MCF 10A (cell line): ENCODE measurements around the gene ADAMTS6. TPM values are rescaled to one million over a fixed set of nuclear protein-coding genes. Genes with fewer than 3 reads are reported as not detected.

Experiments used
- BruUV-seq: library from RNA; stranded (reverse); fragments of 400-500 nt; replicated peaks from 2 replicates; lab custom pipeline; 2021; lab: Mats Ljungman, UMichigan
- CTCF ChIA-PET: fragments of 300-600 bp; sonication (Branson Sonifier 250); formaldehyde crosslinking; extraction: SDS; loops from one replicate; lab custom pipeline; 2021; ENCODE audit warnings: antibody characterized with exemption, inconsistent platforms; lab: Yijun Ruan, JAX
- POLR2A ChIA-PET: fragments of 300-600, 350-650 bp; sonication (Branson Sonifier 250); formaldehyde crosslinking; extraction: SDS; loops from one replicate; lab custom pipeline; 2020; ENCODE audit warnings: antibody characterized with exemption, inconsistent platforms; lab: Yijun Ruan, JAX
- DNase-seq: peaks from one replicate; pipeline ENCODE4 v3.0.0-alpha.2; 2018; ENCODE audit not compliant: unreplicated experiment
- H3K27ac Mint-ChIP-seq: one replicate; pipeline ENCODE4 v1.8.0; 2022; ENCODE audit warnings: mild to moderate bottlenecking, low read depth, mixed read lengths; ENCODE audit not compliant: unreplicated experiment
- H3K27me3 Mint-ChIP-seq: one replicate; pipeline ENCODE4 v1.8.0; 2022; ENCODE audit warnings: mixed read lengths; ENCODE audit not compliant: insufficient read depth, unreplicated experiment
- H3K36me3 Mint-ChIP-seq: one replicate; pipeline ENCODE4 v1.8.0; 2022; ENCODE audit warnings: mild to moderate bottlenecking, moderate library complexity, mixed read lengths; ENCODE audit not compliant: insufficient read depth, unreplicated experiment
- H3K4me1 Mint-ChIP-seq: one replicate; pipeline ENCODE4 v1.8.0; 2022; ENCODE audit warnings: mixed read lengths; ENCODE audit not compliant: insufficient read depth, unreplicated experiment
- H3K4me3 Mint-ChIP-seq: one replicate; pipeline ENCODE4 v1.8.0; 2022; ENCODE audit warnings: mild to moderate bottlenecking, moderate library complexity, mixed read lengths; ENCODE audit not compliant: unreplicated experiment
- H3K9me3 Mint-ChIP-seq: one replicate; pipeline ENCODE4 v1.8.0; 2022; ENCODE audit warnings: mixed read lengths; ENCODE audit not compliant: unreplicated experiment
- CTCF ChIP-seq: fragments of 200-600 bp; IDR thresholded peaks from one replicate; pipeline ENCODE4 v1.8.0; 2022; ENCODE audit warnings: antibody characterized with exemption, mild to moderate bottlenecking; ENCODE audit not compliant: unreplicated experiment
- intact Hi-C: fragments of 100-400 bp; cut with micrococcal nuclease; formaldehyde crosslinking; loops from 2 replicates; pipeline ENCODE4 v1.14.1; 2022
- total RNA-seq: library from RNA; stranded (reverse); gene quantifications from 2 replicates; pipeline ENCODE4 v1.2.3, GENCODE V29; 2022

Gene ADAMTS6
- total RNA-seq, 1 experiment from 2014 or later = 17.8 TPM

- Mint-ChIP-seq H3K4me1 (peaks cover 11% of the 10 kb centered on the region), H3K27me3 (no peaks in the 10 kb centered on the region), H3K9me3 (no peaks in the 10 kb centered on the region), H3K4me3 (no peak overlapping the region), H3K27ac (no peak overlapping the region), H3K36me3 (peaks cover 4% of the 10 kb centered on the region)
- BruUV-seq = no TSS peak
- DNase-seq = peak; percentile 14
- intact Hi-C loops = no loop called here
- TF ChIP-seq CTCF = no peak
- POLR2A ChIA-PET = interaction anchor here (0.6 kb wide), 1 partner anchor 1236 kb away, joined by 4 read pairs; no protein-coding TSS in a partner anchor
- CTCF ChIA-PET = interaction anchor here (0.5 to 1.0 kb wide), 4 partner anchors 9 to 305 kb away, joined by 3 to 4 read pairs (median 4); no protein-coding TSS in a partner anchor
These were observed 309.1 kb downstream of the ADAMTS6 start for GRCh38 chr5:65172486-65173129.

GRCh38 chr5:65171645-65172044 is 310.1 kb downstream of the ADAMTS6 start:
- peaks cover 11% of the 10 kb centered on the region for H3K4me1 Mint-ChIP-seq

GRCh38 chr5:65163698-65164097 is 318.0 kb downstream of the ADAMTS6 start:
- ChIA-PET POLR2A (no interaction called here), CTCF (no interaction called here)
- Mint-ChIP-seq H3K27ac (no peak overlapping the region), H3K4me1 (peaks cover 8% of the 10 kb centered on the region), H3K4me3 (no peak overlapping the region), H3K36me3 (no peaks in the 10 kb centered on the region), H3K27me3 (no peaks in the 10 kb centered on the region), H3K9me3 (no peaks in the 10 kb centered on the region)
- TF ChIP-seq CTCF = no peak
- DNase-seq = no peak
- BruUV-seq = no TSS peak
- intact Hi-C loops = no loop called here

More at GRCh38 chr5:65171645-65172044, 310.1 kb downstream of the ADAMTS6 start:
- no peak for DNase-seq
- Mint-ChIP-seq H3K36me3 (peaks cover 4% of the 10 kb centered on the region), H3K9me3 (no peaks in the 10 kb centered on the region), H3K27ac (no peak overlapping the region), H3K4me3 (no peak overlapping the region), H3K27me3 (no peaks in the 10 kb centered on the region)
- no TSS peak for BruUV-seq
- no peak for TF ChIP-seq CTCF
- ChIA-PET POLR2A (no interaction called here), CTCF (interaction anchor here (0.5 kb wide), 1 partner anchor 270 kb away, joined by 4 read pairs; no protein-coding TSS in a partner anchor)
- intact Hi-C loops = no loop called here

- Mint-ChIP-seq H3K4me3 (no peak overlapping the region), H3K4me1 (peaks cover 12% of the 10 kb centered on the region), H3K9me3 (no peaks in the 10 kb centered on the region), H3K36me3 (no peaks in the 10 kb centered on the region), H3K27ac (no peak overlapping the region), H3K27me3 (no peaks in the 10 kb centered on the region)
- TF ChIP-seq CTCF = no peak
- POLR2A ChIA-PET = interaction anchor here (0.6 to 0.8 kb wide), 2 partner anchors 12 to 928 kb away, joined by 3 read pairs; no protein-coding TSS in a partner anchor
- CTCF ChIA-PET = no interaction called here
- no TSS peak for BruUV-seq
- intact Hi-C loops = no loop called here
- no peak for DNase-seq
These were observed 320.1 kb downstream of the ADAMTS6 start for GRCh38 chr5:65161655-65162054.
